Pancreas (tissue), 10 donors: ENCODE measurements around the gene COL5A1. TPM values are rescaled to one million over a fixed set of nuclear protein-coding genes. Genes with fewer than 3 reads are reported as not detected.

Experiments
- ATAC-seq, 4 donors: fragments of 200-7000 bp; cut with Tn5 transposase; one replicate each; pipeline versions ENCODE4 v1.8.0 to v1.9.1; 2020; ENCODE audit warnings: mild to moderate bottlenecking in 4 of 4, moderate library complexity in 4 of 4
- DNase-seq, 6 donors: peaks; one replicate each; pipeline ENCODE4 v3.0.0-alpha.2; 2020
- FAIRE-seq: peaks from 2 replicates; lab custom pipeline; 2012; peaks lifted over from hg19 to GRCh38; lab: Jason Lieb, UNC
- H3K27ac ChIP-seq, 4 donors: fragments of 200-600 bp; sonication (generic); 1 replicate in 3 of 4; 2 replicates in 1 of 4; pipeline versions ENCODE4 v1.5.0 to v1.8.0; 2020
- H3K27me3 ChIP-seq, 4 donors: fragments of 200-600 bp; one replicate each; pipeline ENCODE4 v1.8.0; 2021
- H3K36me3 ChIP-seq, 3 donors: fragments of 200-600 bp; sonication (generic) in 1 of 3; one replicate each; pipeline versions ENCODE4 v1.5.0 to v1.8.0; 2020 to 2021
- H3K4me1 ChIP-seq, 3 donors: fragments of 200-600 bp; one replicate each; pipeline ENCODE4 v1.8.0; 2021
- H3K4me3 ChIP-seq, 4 donors: fragments of 200-600 bp; sonication (generic) in 2 of 4; one replicate each; pipeline versions ENCODE4 v1.5.0 to v1.8.0; 2020 to 2021
- H3K9me3 ChIP-seq, 4 donors: fragments of 200-600 bp; one replicate each; pipeline ENCODE4 v1.8.0; 2021
- CTCF ChIP-seq, 4 donors: fragments of 200-600 bp; sonication (generic) in 3 of 4; IDR thresholded peaks; one replicate each; pipeline versions ENCODE4 v1.5.0 to v1.8.0; 2021; ENCODE audit warnings: antibody characterized with exemption in 4 of 4
- WGBS, 2 donors: extraction: QIAGEN DNeasy Blood & Tissue Kit; methylation state at CpG; one replicate each; pipeline ENCODE4 v1.1.7; 2013; 5-methylcytosine and 5-hydroxymethylcytosine counted together
- intact Hi-C, 3 donors: fragments of 100-400 bp; cut with DNase I; formaldehyde crosslinking; loops; one replicate each; pipeline versions ENCODE4 v1.11.1 to v1.14.2; 2022
- polyA plus RNA-seq, 2 donors: library from polyadenylated mRNA; stranded (reverse); fragments of 200-250 nt; gene quantifications; one replicate each; pipeline ENCODE4 v1.2.3, GENCODE V29; 2013
- total RNA-seq, 6 donors: library from RNA; stranded (reverse); fragmentation: NEBNext Ultra II Directional in 4 of 6; extraction: Animal tissue kit (Norgen Biotek cat#: 25700) in 4 of 6; gene quantifications; one replicate each; pipeline versions ENCODE4 v1.2.1 to v1.2.4, GENCODE V29; 2021 to 2023
- donor health status: healthy with polysubstance abuse.
- donor health status: DM: no; HTN: no; CAD: no; lungs with moderate emphysema.
- donor health status: DM: no; HTN: no; CAD: no.
- donor health status: control.
- donor health status: control.
- donor health status: Bipolar disorder and iron deficiency.
- donor health status: DM: yes; HTN: yes; CAD: no.
- donor health status: DM: no; HTN: no; CAD: no.
- donor health status: DM: no; HTN: no; CAD: no.
- donor health status: DM: yes; HTN: yes; CAD: no.

The COL5A1 gene
- total and polyA plus RNA-seq, 8 donors: 1.2 to 62.8 (median 3.5) TPM

GRCh38 chr9:134629586-134630392 lies 11.8 kb upstream of the COL5A1 start:
- no peak for TF ChIP-seq CTCF (IDR thresholded peaks at IDR 0.05)
- 65 to 70% methylated on average over 16 of the region's 16 CpGs for WGBS, 2 donors
- Histone ChIP-seq H3K27ac (no peak overlapping the region), H3K36me3 (no peaks in the 10 kb centered on the region), H3K4me3 (no peak overlapping the region), H3K27me3 (no peaks in the 10 kb centered on the region), H3K4me1 (no peaks in the 10 kb centered on the region), H3K9me3 (no peaks in the 10 kb centered on the region)
- DNase-seq: peak in 3 of 6 donors; percentile 30 to 53 (median 43)
- no peak for ATAC-seq
- no peak for FAIRE-seq
- intact Hi-C loops: no loop called here

DNA sequence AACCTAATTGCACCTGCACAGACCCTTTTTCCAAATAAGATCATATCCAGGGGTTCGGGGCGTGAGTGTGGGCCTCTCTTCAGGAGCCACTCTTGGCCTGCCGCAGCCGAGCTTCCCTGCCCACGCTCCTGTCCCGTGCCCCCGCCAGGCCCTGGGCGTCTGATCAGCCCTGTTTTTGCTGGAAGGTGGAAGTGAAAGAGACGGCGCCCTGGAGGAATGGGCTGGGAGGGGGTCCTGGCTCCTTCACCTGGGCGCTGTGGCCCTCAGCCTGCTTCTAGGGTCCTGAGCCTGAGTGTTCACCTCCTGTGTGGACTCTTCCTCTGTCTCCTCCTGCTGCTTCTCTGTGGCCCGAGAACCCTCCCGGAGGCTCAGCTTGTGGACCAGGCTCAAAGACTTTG lies 11.2 kb upstream of the COL5A1 start:
- 67 to 76% methylated on average over 13 of the region's 13 CpGs for WGBS, 2 donors
- FAIRE-seq: no peak
- no peak overlapping the region for H3K27ac ChIP-seq
- no peaks in the 10 kb centered on the region for H3K9me3 ChIP-seq
- DNase-seq: peak in 3 of 6 donors; percentile 4 to 45 (median 26)
- intact Hi-C loops: no loop called here
- no peak for ATAC-seq
- H3K36me3 ChIP-seq: no peaks in the 10 kb centered on the region
- no peak overlapping the region for H3K4me3 ChIP-seq
- H3K27me3 ChIP-seq: no peaks in the 10 kb centered on the region
- H3K4me1 ChIP-seq: no peaks in the 10 kb centered on the region
- no peak for TF ChIP-seq CTCF (IDR thresholded peaks at IDR 0.05)

DNA sequence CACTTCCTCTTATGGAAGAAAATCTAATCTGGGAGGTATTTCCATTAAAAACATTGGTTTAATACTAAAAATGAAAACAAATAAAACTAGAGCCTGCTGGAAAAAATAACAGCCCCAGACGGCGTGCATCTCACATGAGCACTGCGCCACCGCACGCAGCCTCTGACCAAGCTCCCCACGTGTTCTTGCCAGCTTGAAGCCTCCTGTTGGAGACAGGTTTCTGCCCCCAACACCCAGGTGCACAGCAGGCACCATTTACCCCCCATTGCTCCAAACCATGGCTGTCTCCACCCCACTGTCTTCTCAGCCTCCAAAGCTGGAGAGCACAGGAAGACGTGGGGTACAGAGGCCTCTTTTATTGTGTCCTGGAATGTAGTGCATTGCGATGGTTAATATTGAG lies 10.7 kb upstream of the COL5A1 start:
- H3K27me3 ChIP-seq: no peaks in the 10 kb centered on the region
- TF ChIP-seq CTCF (IDR thresholded peaks at IDR 0.05): no peak
- peak in 1 of 6 donors; percentile 30 for DNase-seq
- no peak overlapping the region for H3K27ac ChIP-seq
- FAIRE-seq: no peak
- no peak for ATAC-seq
- H3K36me3 ChIP-seq: no peaks in the 10 kb centered on the region
- 80 to 89% methylated on average over 8 of the region's 8 CpGs for WGBS, 2 donors
- no peak overlapping the region for H3K4me3 ChIP-seq
- H3K9me3 ChIP-seq: no peaks in the 10 kb centered on the region
- intact Hi-C loops: no loop called here
- H3K4me1 ChIP-seq: no peaks in the 10 kb centered on the region

DNA sequence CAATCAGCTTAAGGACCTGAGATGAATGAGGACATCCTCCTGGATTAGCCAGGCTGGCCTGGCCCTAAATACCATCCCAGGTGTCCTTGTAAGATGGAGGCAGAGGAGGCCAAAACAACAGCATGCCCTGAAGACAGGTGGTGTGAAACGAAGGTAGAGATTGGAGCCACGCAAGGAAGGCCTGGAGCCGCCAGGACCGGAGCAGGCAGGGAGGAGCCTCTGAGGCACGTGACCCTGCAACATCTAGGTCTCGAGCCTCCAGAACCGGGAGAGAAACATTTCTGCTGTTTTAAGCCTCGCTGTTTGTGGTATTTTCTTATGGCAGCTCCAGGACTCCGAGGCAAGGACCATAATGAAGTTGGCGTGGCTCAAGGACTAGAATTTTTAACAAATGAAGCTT lies 9.7 kb upstream of the COL5A1 start:
- intact Hi-C loops: no loop called here
- WGBS, 2 donors: 58 to 63% methylated on average over 10 of the region's 10 CpGs
- H3K27me3 ChIP-seq: no peaks in the 10 kb centered on the region
- no peaks in the 10 kb centered on the region for H3K4me1 ChIP-seq
- H3K27ac ChIP-seq: no peak overlapping the region
- no peak overlapping the region for H3K4me3 ChIP-seq
- DNase-seq (peak in 1 of 6 donors; percentile 24), FAIRE-seq (no peak), ATAC-seq (no peak)
- no peaks in the 10 kb centered on the region for H3K36me3 ChIP-seq
- TF ChIP-seq CTCF (IDR thresholded peaks at IDR 0.05): no peak
- H3K9me3 ChIP-seq: no peaks in the 10 kb centered on the region

DNA sequence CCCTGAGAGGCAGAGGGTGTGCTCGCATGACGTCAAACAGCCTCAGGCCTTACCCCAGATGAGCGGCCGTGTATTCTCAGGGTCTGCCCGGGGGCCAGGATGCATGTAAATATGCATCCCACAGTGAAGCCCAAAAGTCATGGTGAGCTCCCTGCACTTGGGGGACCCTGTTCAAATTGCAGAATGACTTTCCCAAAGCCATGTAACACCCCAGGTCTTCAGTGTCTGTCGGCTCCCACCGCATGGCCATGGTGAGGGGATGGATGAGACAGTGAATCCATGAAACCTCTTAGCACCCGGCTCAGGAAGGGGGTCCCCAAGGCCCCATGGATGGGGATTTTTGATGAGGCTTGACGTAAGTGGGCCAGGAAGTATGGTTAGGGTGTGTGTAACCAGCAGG lies 9.3 kb upstream of the COL5A1 start:
- FAIRE-seq (no peak), DNase-seq (peak in 1 of 6 donors; percentile 33), ATAC-seq (no peak)
- no peaks in the 10 kb centered on the region for H3K36me3 ChIP-seq
- 64 to 81% methylated on average over 9 of the region's 9 CpGs for WGBS, 2 donors
- no peak overlapping the region for H3K27ac ChIP-seq
- H3K9me3 ChIP-seq: no peaks in the 10 kb centered on the region
- H3K4me1 ChIP-seq: no peaks in the 10 kb centered on the region
- no peaks in the 10 kb centered on the region for H3K27me3 ChIP-seq
- no peak for TF ChIP-seq CTCF (IDR thresholded peaks at IDR 0.05)
- H3K4me3 ChIP-seq: no peak overlapping the region
- intact Hi-C loops: no loop called here
